ENCODE data around the gene SLX4IP. TPM values are rescaled to one million over a fixed set of nuclear protein-coding genes. Genes with fewer than 3 reads are reported as not detected.

SLX4IP gene
- polyA plus RNA-seq, 3 donors, result 0.76 to 2.5 (median 1.1) TPM

- H3K9me3 Mint-ChIP-seq, result peaks cover 0 to 2% (median 0%) of the 10 kb centered on the region in 7 donors
- DNase-seq, result no peak
- Histone ChIP-seq H4K20me1 (ENCODE audit: insufficient read depth, low read length) (no peaks in the 10 kb centered on the region), H3K4me1 (ENCODE audit: control insufficient read depth in 1 of 2, insufficient read depth in 2 of 2, low read length in 2 of 2) (no peaks in the 10 kb centered on the region), H3K9ac (ENCODE audit: insufficient read depth, low read length, poor library complexity, severe bottlenecking) (no peak overlapping the region), H3K27ac (ENCODE audit: low read depth in 1 of 2, low read length in 2 of 2) (no peak overlapping the region), H3K4me3 (replicated peaks in 1 of 3; ENCODE audit: low read depth in 2 of 3, low read length in 3 of 3) (no peak overlapping the region), H3K4me2 (replicated peaks; ENCODE audit: extremely low read depth, low read length, poor library complexity, severe bottlenecking) (no peak overlapping the region), H3K9me3 (replicated peaks in 1 of 2; ENCODE audit: control insufficient read depth in 1 of 2, insufficient read depth in 1 of 2, low read length in 2 of 2) (no peaks in the 10 kb centered on the region), H3K36me3 (replicated peaks in 1 of 2; ENCODE audit: control insufficient read depth in 1 of 2, insufficient read depth in 2 of 2, low read length in 2 of 2) (peaks cover 62 to 93% of the 10 kb centered on the region in 2 donors), H2AFZ (ENCODE audit: insufficient read depth, low read depth, low read length, poor library complexity, severe bottlenecking) (no peak overlapping the region), H3K79me2 (ENCODE audit: insufficient read depth, low read length) (no peaks in the 10 kb centered on the region), H3K27me3 (ENCODE audit: control insufficient read depth in 2 of 2, insufficient read depth in 2 of 2, low read length in 2 of 2) (no peaks in the 10 kb centered on the region)
- H3K4me3 Mint-ChIP-seq, result no peak overlapping the region
- H3K27ac Mint-ChIP-seq, result no peak overlapping the region
- WGBS (ENCODE audit: insufficient coverage), result 81% methylated on average over 2 of the region's 9 CpGs
- H3K36me3 Mint-ChIP-seq, result peaks cover 87 to 92% of the 10 kb centered on the region in 2 donors
- no peak for TF ChIP-seq CTCF (IDR thresholded peaks at IDR 0.05)
- intact Hi-C loops (cut with micrococcal nuclease), result no loop called here
- peaks cover 0 to 2% (median 2%) of the 10 kb centered on the region in 3 donors for H3K27me3 Mint-ChIP-seq (ENCODE audit: low read depth in 3 of 3)
- H3K4me1 Mint-ChIP-seq, result no peaks in the 10 kb centered on the region
Measured at GRCh38 chr20:10652660-10653261, 217.7 kb downstream of the SLX4IP start.

- no peak overlapping the region for H3K4me2 ChIP-seq (replicated peaks; ENCODE audit: extremely low read depth, low read length, poor library complexity, severe bottlenecking)
- Mint-ChIP-seq H3K4me1 (no peaks in the 10 kb centered on the region), H3K27me3 (ENCODE audit: low read depth in 3 of 3) (peaks cover 0 to 1% (median 0%) of the 10 kb centered on the region in 3 donors), H3K4me3 (no peak overlapping the region), H3K9me3 (no peaks in the 10 kb centered on the region), H3K27ac (no peak overlapping the region), H3K36me3 (peaks cover 87 to 92% of the 10 kb centered on the region in 2 donors)
- intact Hi-C loops (cut with micrococcal nuclease), result no loop called here
- no peaks in the 10 kb centered on the region for H3K4me1 ChIP-seq (ENCODE audit: control insufficient read depth in 1 of 2, insufficient read depth in 2 of 2, low read length in 2 of 2)
- no peaks in the 10 kb centered on the region for H3K27me3 ChIP-seq (ENCODE audit: control insufficient read depth in 2 of 2, insufficient read depth in 2 of 2, low read length in 2 of 2)
- no peak overlapping the region for H3K4me3 ChIP-seq (replicated peaks in 1 of 3; ENCODE audit: low read depth in 2 of 3, low read length in 3 of 3)
- no peak overlapping the region for H2AFZ ChIP-seq (ENCODE audit: insufficient read depth, low read depth, low read length, poor library complexity, severe bottlenecking)
- no peaks in the 10 kb centered on the region for H3K9me3 ChIP-seq (replicated peaks in 1 of 2; ENCODE audit: control insufficient read depth in 1 of 2, insufficient read depth in 1 of 2, low read length in 2 of 2)
- DNase-seq, result no peak
- H3K36me3 ChIP-seq (replicated peaks in 1 of 2; ENCODE audit: control insufficient read depth in 1 of 2, insufficient read depth in 2 of 2, low read length in 2 of 2), result peaks cover 60 to 93% of the 10 kb centered on the region in 2 donors
- H3K9ac ChIP-seq (ENCODE audit: insufficient read depth, low read length, poor library complexity, severe bottlenecking), result no peak overlapping the region
- no peak for TF ChIP-seq CTCF (IDR thresholded peaks at IDR 0.05)
- 0% methylated on average over 1 of the region's 13 CpGs for WGBS (ENCODE audit: insufficient coverage)
- no peaks in the 10 kb centered on the region for H4K20me1 ChIP-seq (ENCODE audit: insufficient read depth, low read length)
- no peak overlapping the region for H3K27ac ChIP-seq (ENCODE audit: low read depth in 1 of 2, low read length in 2 of 2)
- no peaks in the 10 kb centered on the region for H3K79me2 ChIP-seq (ENCODE audit: insufficient read depth, low read length)
Measured at GRCh38 chr20:10653599-10654249, 218.6 kb downstream of the SLX4IP start.

Data from CD14-positive monocyte (primary cell).